HCT116 (cell line): ENCODE data around the gene DISP2. TPM values are rescaled to one million over a fixed set of nuclear protein-coding genes. Genes with fewer than 3 reads are reported as not detected.

ENCODE experiments used
- ATAC-seq: fragments of 200-7000 bp; cut with Tn5 transposase; 2 replicates; pipeline ENCODE4 v1.9.1; 2020; ENCODE audit warnings: mild to moderate bottlenecking, moderate library complexity
- BruUV-seq: library from RNA; stranded (reverse); fragments of 400-500 nt; replicated peaks from 2 replicates; lab custom pipeline; 2021; lab: Mats Ljungman, UMichigan
- CTCF ChIA-PET: fragments of 300-600 bp; sonication (Branson Sonifier 250); formaldehyde crosslinking; loops from one replicate; lab custom pipeline; 2021; ENCODE audit warnings: antibody characterized with exemption; lab: Charles Lee
- POLR2A ChIA-PET: fragments of 300-600, 350-600 bp; sonication (Branson Sonifier 250); formaldehyde crosslinking; loops from one replicate; lab custom pipeline; 2021; ENCODE audit warnings: antibody characterized with exemption; lab: Charles Lee
- RAD21 ChIA-PET, 2 experiments: fragments of 300-600 bp; sonication (Branson Sonifier 250); formaldehyde crosslinking; loops; one replicate each; lab custom pipeline; 2023; ENCODE audit warnings: low total read pairs in 2 of 2; ENCODE audit not compliant: uncharacterized antibody in 2 of 2, unreplicated experiment in 2 of 2, low non-redundant PET in 1 of 2; lab: Charles Lee
- DNase-seq: peaks from one replicate; pipeline ENCODE4 v3.0.0-alpha.2; 2010; ENCODE audit warnings: low read depth, low spot score
- H2AFZ ChIP-seq: fragments of 200-600 bp; shearing (Covaris generic), sonication (generic); 2 replicates; pipeline ENCODE4 v1.6.1; 2017; ENCODE audit warnings: low read depth, mixed run types, mixed read lengths, antibody characterized with exemption, low read length; ENCODE audit not compliant: poor library complexity, severe bottlenecking
- H3K27ac ChIP-seq: 2 replicates; pipeline ENCODE4 v1.5.1; 2012; ENCODE audit warnings: low read depth, low read length
- H3K27me3 ChIP-seq: fragments of 200-600 bp; sonication (generic); 2 replicates; pipeline ENCODE4 v1.6.1; 2016; ENCODE audit warnings: mixed run types, low read length, mixed read lengths; ENCODE audit not compliant: insufficient read depth
- H3K36me3 ChIP-seq, 2 experiments: fragments of 200-500 bp in 1 of 2; fragments of 200-600 bp in 1 of 2; sonication (Bioruptor generic) in 1 of 2; sonication (generic) in 1 of 2; 2 replicates each; pipeline versions ENCODE4 v1.5.1 to v1.6.1; 2014 to 2016; ENCODE audit warnings: low read length in 2 of 2, inconsistent platforms in 1 of 2, mixed read lengths in 1 of 2, mixed run types in 1 of 2; ENCODE audit not compliant: insufficient read depth in 2 of 2, control insufficient read depth in 1 of 2
- H3K4me1 ChIP-seq, 2 experiments: fragments of 200-600 bp in 1 of 2; sonication (generic) in 1 of 2; 2 replicates each; pipeline versions ENCODE4 v1.5.1 to v1.6.1; 2012 to 2017; ENCODE audit warnings: low read length in 2 of 2, inconsistent platforms in 1 of 2, mild to moderate bottlenecking in 1 of 2, mixed read lengths in 1 of 2, mixed run types in 1 of 2, moderate library complexity in 1 of 2; ENCODE audit not compliant: insufficient read depth in 2 of 2, control insufficient read depth in 1 of 2
- H3K4me2 ChIP-seq: fragments of 200-600 bp; sonication (generic); 2 replicates; pipeline ENCODE4 v1.6.1; 2017; ENCODE audit warnings: mixed run types, low read length, mixed read lengths
- H3K4me3 ChIP-seq, 2 experiments: fragments of 200-600 bp in 1 of 2; sonication (generic) in 1 of 2; replicated peaks in 1 of 2; 2 replicates each; pipeline ENCODE4 v1.5.1; 2011 to 2016; ENCODE audit warnings: low read length in 2 of 2, control low read depth in 1 of 2, low read depth in 1 of 2, mild to moderate bottlenecking in 1 of 2, mixed read lengths in 1 of 2, mixed run types in 1 of 2
- H3K79me2 ChIP-seq: fragments of 200-600 bp; sonication (generic); 2 replicates; pipeline ENCODE4 v1.6.1; 2017; ENCODE audit warnings: mild to moderate bottlenecking, mixed run types, low read length, moderate library complexity, mixed read lengths; ENCODE audit not compliant: insufficient read depth
- H3K9ac ChIP-seq: fragments of 200-600 bp; sonication (generic); 2 replicates; pipeline ENCODE4 v1.6.1; 2016; ENCODE audit warnings: low read length, mixed read lengths
- H3K9me2 ChIP-seq: fragments of 200-600 bp; sonication (generic), shearing (Covaris generic); 2 replicates; pipeline ENCODE4 v1.6.1; 2017; ENCODE audit warnings: mixed run types, mild to moderate bottlenecking, moderate library complexity; ENCODE audit not compliant: insufficient read depth
- H3K9me3 ChIP-seq, 2 experiments: fragments of 200-500 bp in 1 of 2; fragments of 200-600 bp in 1 of 2; sonication (Bioruptor generic) in 1 of 2; sonication (generic) in 1 of 2; 2 replicates each; pipeline ENCODE4 v1.6.1; 2014 to 2017; ENCODE audit warnings: low read length in 2 of 2, mixed read lengths in 2 of 2, inconsistent platforms in 1 of 2, low read depth in 1 of 2, mild to moderate bottlenecking in 1 of 2, mixed run types in 1 of 2, moderate library complexity in 1 of 2; ENCODE audit not compliant: control insufficient read depth in 1 of 2, insufficient read depth in 1 of 2
- H4K20me1 ChIP-seq: fragments of 200-600 bp; sonication (generic), shearing (Covaris generic); 2 replicates; pipeline ENCODE4 v1.6.1; 2017; ENCODE audit warnings: mixed run types, mild to moderate bottlenecking, moderate library complexity; ENCODE audit not compliant: insufficient read depth
- CBX3 ChIP-seq: IDR thresholded peaks from 2 replicates; pipeline ENCODE4 v1.6.1; 2012; ENCODE audit warnings: low read depth
- CEBPB ChIP-seq: IDR thresholded peaks from 2 replicates; pipeline ENCODE4 v1.6.1; 2012; ENCODE audit warnings: low read depth
- ELF1 ChIP-seq: IDR thresholded peaks from 2 replicates; pipeline ENCODE4 v1.6.1; 2012; ENCODE audit warnings: low read depth, borderline replicate concordance
- EZH2 ChIP-seq: fragments of 200-600 bp; sonication (generic); IDR thresholded peaks from 2 replicates; pipeline ENCODE4 v1.6.1; 2017; ENCODE audit warnings: antibody characterized with exemption, mixed run types
- EZH2phosphoT487 ChIP-seq: fragments of 200-600 bp; IDR thresholded peaks from 2 replicates; pipeline ENCODE4 v1.6.1; 2018; ENCODE audit warnings: antibody characterized with exemption, borderline replicate concordance
- POLR2AphosphoS5 ChIP-seq: IDR thresholded peaks from 2 replicates; pipeline ENCODE4 v1.6.1; 2011; ENCODE audit warnings: mild to moderate bottlenecking, low read depth, low read length, moderate library complexity
- RAD21 ChIP-seq: IDR thresholded peaks from 2 replicates; pipeline ENCODE4 v1.6.1; 2012; ENCODE audit warnings: low read depth, mild to moderate bottlenecking
- SIN3A ChIP-seq: IDR thresholded peaks from 2 replicates; pipeline ENCODE4 v1.6.1; 2012; ENCODE audit warnings: low read depth
- SP1 ChIP-seq: IDR thresholded peaks from 2 replicates; pipeline ENCODE4 v1.6.1; 2012; ENCODE audit warnings: low read depth
- SRF ChIP-seq: IDR thresholded peaks from 2 replicates; pipeline ENCODE4 v1.6.1; 2012; ENCODE audit warnings: low read depth
- TCF7L2 ChIP-seq: IDR thresholded peaks from 2 replicates; pipeline ENCODE4 v1.7.0; 2011; ENCODE audit warnings: borderline replicate concordance, inconsistent platforms; ENCODE audit not compliant: insufficient read depth, insufficient read length; ENCODE audit errors: extremely low read depth
- ZBTB33 ChIP-seq: IDR thresholded peaks from 2 replicates; pipeline ENCODE4 v1.6.1; 2011; ENCODE audit warnings: mild to moderate bottlenecking, low read length, moderate library complexity; ENCODE audit not compliant: insufficient replicate concordance; ENCODE audit errors: extremely low read depth
- ZFX ChIP-seq: fragments of 450-650 bp; IDR thresholded peaks from 2 replicates; pipeline ENCODE4 v1.6.1; 2017
- ZNF274 ChIP-seq: fragments of 200-500 bp; sonication (Bioruptor generic); IDR thresholded peaks from 2 replicates; pipeline ENCODE4 v1.6.1; 2014; ENCODE audit warnings: mild to moderate bottlenecking, low read depth, low read length, inconsistent platforms
- intact Hi-C: fragments of 100-400 bp; cut with micrococcal nuclease; formaldehyde crosslinking; loops from 2 replicates; pipeline ENCODE4 v1.10.0; 2022
- total RNA-seq: library from RNA; stranded (reverse); gene quantifications from one replicate; pipeline ENCODE4 v1.2.1, GENCODE V29; 2021; ENCODE audit not compliant: unreplicated experiment
- TF ChIP-seq, protein P1 (sequence below): IDR thresholded peaks from 2 replicates; pipeline ENCODE4 v1.6.1; 2012; ENCODE audit warnings: low read depth
- TF ChIP-seq, protein P2 (sequence below): IDR thresholded peaks from 2 replicates; pipeline ENCODE4 v1.6.1; 2012

DISP2 gene
- total RNA-seq, 1 experiment from 2014 or later = 3.3 TPM

GRCh38 chr15:40310993-40311392, 47.0 kb upstream of the DISP2 start:
- intact Hi-C loops = loop anchor here (1.0 to 10.0 kb wide), 3 partner anchors 32 to 626 kb away; no protein-coding TSS in a partner anchor
- ChIA-PET RAD21 (interaction anchor here in 1 of 2 experiments (1.2 kb wide), 1 partner anchor 32 kb away, joined by 5 read pairs; no protein-coding TSS in a partner anchor), POLR2A (interaction anchor here (1.8 kb wide), 1 partner anchor 32 kb away, joined by 5 read pairs; no protein-coding TSS in a partner anchor), CTCF (interaction anchor here (0.7 to 9.7 kb wide), 7 partner anchors 8 to 111 kb away, joined by 3 to 134 read pairs (median 5); no protein-coding TSS in a partner anchor)
- no peak overlapping the region for H3K9ac ChIP-seq
- no peak overlapping the region for H3K4me2 ChIP-seq
- no peaks in the 10 kb centered on the region for H3K9me2 ChIP-seq
- H3K4me3 ChIP-seq = no peak overlapping the region
- BruUV-seq = no TSS peak
- H4K20me1 ChIP-seq = no peaks in the 10 kb centered on the region
- H3K79me2 ChIP-seq = no peaks in the 10 kb centered on the region
- ATAC-seq (no peak), DNase-seq (no peak)
- no peaks in the 10 kb centered on the region for H3K9me3 ChIP-seq
- no peaks in the 10 kb centered on the region for H3K36me3 ChIP-seq
- H3K4me1 ChIP-seq = peaks cover 8 to 25% of the 10 kb centered on the region in 2 experiments; a peak in 3 of 4 replicates
- TF ChIP-seq SRF (no peak), POLR2AphosphoS5 (no peak), RAD21 (no peak), ZBTB33 (no peak), CEBPB (no peak), EZH2 (no peak), CBX3 (no peak), ZFX (no peak), SIN3A (no peak), EZH2phosphoT487 (no peak), ELF1 (no peak), TCF7L2 (no peak), SP1 (no peak), ZNF274 (no peak)
- TF ChIP-seq, protein P1, sequence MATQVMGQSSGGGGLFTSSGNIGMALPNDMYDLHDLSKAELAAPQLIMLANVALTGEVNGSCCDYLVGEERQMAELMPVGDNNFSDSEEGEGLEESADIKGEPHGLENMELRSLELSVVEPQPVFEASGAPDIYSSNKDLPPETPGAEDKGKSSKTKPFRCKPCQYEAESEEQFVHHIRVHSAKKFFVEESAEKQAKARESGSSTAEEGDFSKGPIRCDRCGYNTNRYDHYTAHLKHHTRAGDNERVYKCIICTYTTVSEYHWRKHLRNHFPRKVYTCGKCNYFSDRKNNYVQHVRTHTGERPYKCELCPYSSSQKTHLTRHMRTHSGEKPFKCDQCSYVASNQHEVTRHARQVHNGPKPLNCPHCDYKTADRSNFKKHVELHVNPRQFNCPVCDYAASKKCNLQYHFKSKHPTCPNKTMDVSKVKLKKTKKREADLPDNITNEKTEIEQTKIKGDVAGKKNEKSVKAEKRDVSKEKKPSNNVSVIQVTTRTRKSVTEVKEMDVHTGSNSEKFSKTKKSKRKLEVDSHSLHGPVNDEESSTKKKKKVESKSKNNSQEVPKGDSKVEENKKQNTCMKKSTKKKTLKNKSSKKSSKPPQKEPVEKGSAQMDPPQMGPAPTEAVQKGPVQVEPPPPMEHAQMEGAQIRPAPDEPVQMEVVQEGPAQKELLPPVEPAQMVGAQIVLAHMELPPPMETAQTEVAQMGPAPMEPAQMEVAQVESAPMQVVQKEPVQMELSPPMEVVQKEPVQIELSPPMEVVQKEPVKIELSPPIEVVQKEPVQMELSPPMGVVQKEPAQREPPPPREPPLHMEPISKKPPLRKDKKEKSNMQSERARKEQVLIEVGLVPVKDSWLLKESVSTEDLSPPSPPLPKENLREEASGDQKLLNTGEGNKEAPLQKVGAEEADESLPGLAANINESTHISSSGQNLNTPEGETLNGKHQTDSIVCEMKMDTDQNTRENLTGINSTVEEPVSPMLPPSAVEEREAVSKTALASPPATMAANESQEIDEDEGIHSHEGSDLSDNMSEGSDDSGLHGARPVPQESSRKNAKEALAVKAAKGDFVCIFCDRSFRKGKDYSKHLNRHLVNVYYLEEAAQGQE = no peak
- TF ChIP-seq, protein P2, sequence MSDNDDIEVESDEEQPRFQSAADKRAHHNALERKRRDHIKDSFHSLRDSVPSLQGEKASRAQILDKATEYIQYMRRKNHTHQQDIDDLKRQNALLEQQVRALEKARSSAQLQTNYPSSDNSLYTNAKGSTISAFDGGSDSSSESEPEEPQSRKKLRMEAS = no peak
- no peak overlapping the region for H3K27ac ChIP-seq
- 0 out of 2 replicates have a peak, but pooled peaks cover 6% of the 10 kb centered on the region for H3K27me3 ChIP-seq
- H2AFZ ChIP-seq = no peak overlapping the region
